ENCODE measurements around the gene SLC45A2. TPM values are rescaled to one million over a fixed set of nuclear protein-coding genes. Genes with fewer than 3 reads are reported as not detected.
"Not testable (repeated sequence)": the region's sequence is repeated elsewhere in the genome, so short reads cannot be mapped to it uniquely, and the experiment has no call there.

The SLC45A2 gene, protein sequence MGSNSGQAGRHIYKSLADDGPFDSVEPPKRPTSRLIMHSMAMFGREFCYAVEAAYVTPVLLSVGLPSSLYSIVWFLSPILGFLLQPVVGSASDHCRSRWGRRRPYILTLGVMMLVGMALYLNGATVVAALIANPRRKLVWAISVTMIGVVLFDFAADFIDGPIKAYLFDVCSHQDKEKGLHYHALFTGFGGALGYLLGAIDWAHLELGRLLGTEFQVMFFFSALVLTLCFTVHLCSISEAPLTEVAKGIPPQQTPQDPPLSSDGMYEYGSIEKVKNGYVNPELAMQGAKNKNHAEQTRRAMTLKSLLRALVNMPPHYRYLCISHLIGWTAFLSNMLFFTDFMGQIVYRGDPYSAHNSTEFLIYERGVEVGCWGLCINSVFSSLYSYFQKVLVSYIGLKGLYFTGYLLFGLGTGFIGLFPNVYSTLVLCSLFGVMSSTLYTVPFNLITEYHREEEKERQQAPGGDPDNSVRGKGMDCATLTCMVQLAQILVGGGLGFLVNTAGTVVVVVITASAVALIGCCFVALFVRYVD
- under 1 TPM in 1 of 4 donors, not detected in 3; 0.58 TPM for total RNA-seq

DNA sequence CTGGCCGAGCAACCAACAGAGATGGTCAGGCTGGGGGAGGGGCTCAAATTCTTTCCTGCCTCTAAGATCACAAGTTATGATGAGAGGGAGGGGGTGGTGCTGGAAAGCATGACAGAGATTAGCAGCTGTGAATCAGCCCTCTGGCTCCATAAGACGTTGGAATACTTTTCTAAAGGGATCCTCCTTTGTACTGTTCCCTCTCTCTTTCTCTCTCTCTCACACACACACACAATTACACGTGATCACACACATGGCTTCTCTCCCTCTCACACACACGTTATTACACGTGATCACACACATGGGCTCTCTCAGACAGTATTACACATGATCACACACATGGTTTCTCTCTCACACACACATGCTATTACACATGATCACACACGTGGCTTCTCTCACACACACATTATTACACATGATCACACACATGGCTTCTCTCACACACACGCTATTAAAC, at the start of gene SLC45A2:
Gene SLC45A2, minus strand, starts transcription at position 23 of the 454 bp plus-strand sequence. CDS start 110 bp downstream, outside the sequence.
- H3K4me1 ChIP-seq, result no peaks in the 10 kb centered on the region
- no peaks in the 10 kb centered on the region for H3K36me3 ChIP-seq
- intact Hi-C loops (cut with DNase I; ENCODE audit: low total_unique reads), result no loop called here
- no peak within 1 kb of the TSS for H3K27ac ChIP-seq
- DNase-seq, result no peak
- TF ChIP-seq, protein P1, sequence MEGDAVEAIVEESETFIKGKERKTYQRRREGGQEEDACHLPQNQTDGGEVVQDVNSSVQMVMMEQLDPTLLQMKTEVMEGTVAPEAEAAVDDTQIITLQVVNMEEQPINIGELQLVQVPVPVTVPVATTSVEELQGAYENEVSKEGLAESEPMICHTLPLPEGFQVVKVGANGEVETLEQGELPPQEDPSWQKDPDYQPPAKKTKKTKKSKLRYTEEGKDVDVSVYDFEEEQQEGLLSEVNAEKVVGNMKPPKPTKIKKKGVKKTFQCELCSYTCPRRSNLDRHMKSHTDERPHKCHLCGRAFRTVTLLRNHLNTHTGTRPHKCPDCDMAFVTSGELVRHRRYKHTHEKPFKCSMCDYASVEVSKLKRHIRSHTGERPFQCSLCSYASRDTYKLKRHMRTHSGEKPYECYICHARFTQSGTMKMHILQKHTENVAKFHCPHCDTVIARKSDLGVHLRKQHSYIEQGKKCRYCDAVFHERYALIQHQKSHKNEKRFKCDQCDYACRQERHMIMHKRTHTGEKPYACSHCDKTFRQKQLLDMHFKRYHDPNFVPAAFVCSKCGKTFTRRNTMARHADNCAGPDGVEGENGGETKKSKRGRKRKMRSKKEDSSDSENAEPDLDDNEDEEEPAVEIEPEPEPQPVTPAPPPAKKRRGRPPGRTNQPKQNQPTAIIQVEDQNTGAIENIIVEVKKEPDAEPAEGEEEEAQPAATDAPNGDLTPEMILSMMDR (IDR thresholded peaks at IDR 0.05), result no peak
- no peak for TF ChIP-seq POLR2A (IDR thresholded peaks at IDR 0.05)
- no peak within 1 kb of the TSS for H3K4me3 ChIP-seq
- no peaks in the 10 kb centered on the region for H3K9me3 ChIP-seq
- no peaks in the 10 kb centered on the region for H3K27me3 ChIP-seq

DNA sequence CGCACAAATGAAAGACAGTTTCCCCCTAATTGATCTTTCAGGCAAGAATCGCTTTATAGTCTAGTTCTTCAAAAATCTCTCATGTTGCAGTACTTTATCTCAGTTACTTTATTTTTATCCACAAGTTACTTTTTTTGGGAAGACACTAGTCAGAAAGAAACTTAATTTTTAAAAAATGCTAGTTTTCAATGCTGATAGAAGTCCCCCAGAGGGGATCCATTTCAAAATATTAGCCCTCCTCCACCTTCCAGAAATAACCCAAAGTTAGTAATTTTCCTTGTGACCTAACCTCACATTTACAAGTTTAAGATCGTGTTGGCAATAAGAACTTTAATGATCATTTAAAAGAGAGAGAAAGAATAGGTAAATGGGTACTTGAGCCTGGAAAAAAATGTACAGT, 47.5 kb upstream of the SLC45A2 start:
- Histone ChIP-seq H3K27ac (no peak overlapping the region), H3K9me3 (no peaks in the 10 kb centered on the region), H3K36me3 (no peaks in the 10 kb centered on the region), H3K4me1 (no peaks in the 10 kb centered on the region), H3K27me3 (no peaks in the 10 kb centered on the region), H3K4me3 (no peak overlapping the region)
- intact Hi-C loops (cut with DNase I; ENCODE audit: low total_unique reads), result no loop called here
- TF ChIP-seq POLR2A (IDR thresholded peaks at IDR 0.05), result no peak
- TF ChIP-seq, protein P1 (IDR thresholded peaks at IDR 0.05), result no peak
- DNase-seq, result no peak

DNA sequence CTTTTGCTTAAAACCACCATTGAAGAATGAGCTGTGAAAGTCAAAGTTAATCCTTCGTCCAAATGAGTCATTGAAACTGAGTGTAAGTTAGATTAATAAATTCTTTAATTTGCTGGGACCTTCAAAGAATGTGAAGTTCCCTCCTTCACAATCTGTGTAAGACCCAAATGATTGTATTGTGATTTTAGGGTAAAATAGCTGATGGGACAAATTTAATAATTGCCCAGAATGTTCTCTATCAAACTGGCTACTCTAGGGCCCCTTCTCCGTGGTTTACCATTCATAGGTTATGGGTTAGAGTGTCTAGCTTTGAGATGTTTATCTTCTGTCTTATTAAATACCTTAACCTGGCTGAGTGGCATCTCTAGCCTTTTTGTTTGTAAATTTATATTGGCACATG, 46.6 kb upstream of the SLC45A2 start:
- TF ChIP-seq POLR2A (IDR thresholded peaks at IDR 0.05), result no peak
- TF ChIP-seq, protein P1 (IDR thresholded peaks at IDR 0.05), result no peak
- no peak overlapping the region for H3K4me3 ChIP-seq
- no peaks in the 10 kb centered on the region for H3K36me3 ChIP-seq
- no peak for DNase-seq
- no peak overlapping the region for H3K27ac ChIP-seq
- H3K9me3 ChIP-seq, result no peaks in the 10 kb centered on the region
- intact Hi-C loops (cut with DNase I; ENCODE audit: low total_unique reads), result no loop called here
- no peaks in the 10 kb centered on the region for H3K4me1 ChIP-seq
- no peaks in the 10 kb centered on the region for H3K27me3 ChIP-seq

DNA sequence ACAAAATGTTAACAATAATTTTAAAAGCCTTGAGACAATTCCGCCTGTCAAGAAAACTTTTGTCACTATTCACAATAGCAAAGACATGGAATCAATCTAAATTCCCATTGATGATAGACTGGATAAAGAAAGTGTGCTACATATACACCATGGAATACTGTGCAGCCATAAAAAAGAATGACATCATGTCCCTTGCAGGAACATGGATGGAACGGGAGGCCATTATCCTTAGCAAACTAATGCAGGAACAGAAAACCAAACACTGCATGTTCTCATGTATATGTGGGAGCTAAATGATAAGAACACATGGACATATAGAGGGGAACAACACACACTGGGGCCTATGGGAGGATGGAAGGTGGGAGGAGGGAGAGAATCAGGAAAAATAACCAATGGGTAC, 46.1 kb upstream of the SLC45A2 start:
- H3K9me3 ChIP-seq; H3K27me3 ChIP-seq; H3K36me3 ChIP-seq; DNase-seq; intact Hi-C loops (cut with DNase I; ENCODE audit: low total_unique reads); H3K4me3 ChIP-seq; H3K27ac ChIP-seq; H3K4me1 ChIP-seq: not testable (repeated sequence)

DNA sequence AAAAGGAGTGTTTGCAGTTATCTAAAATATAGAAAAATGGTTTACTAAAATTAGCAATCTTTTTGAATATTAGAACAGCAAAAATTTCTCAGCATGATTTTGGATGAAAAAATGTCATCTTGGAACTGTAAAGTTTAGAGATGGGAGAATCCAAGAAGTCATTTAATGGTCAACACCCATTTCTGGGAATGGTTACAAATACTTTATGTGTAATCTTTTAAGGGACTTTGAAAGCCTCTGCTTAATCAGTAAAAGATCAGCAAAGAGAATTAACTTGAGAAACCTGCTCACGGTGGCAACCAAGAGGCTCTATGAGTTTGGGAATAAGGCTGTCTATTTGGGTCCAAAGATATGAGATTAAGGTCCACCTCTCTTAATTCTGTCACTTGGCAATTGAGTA, 45.6 kb upstream of the SLC45A2 start:
- Histone ChIP-seq H3K27me3 (no peaks in the 10 kb centered on the region), H3K27ac (no peak overlapping the region), H3K4me3 (no peak overlapping the region), H3K4me1 (no peaks in the 10 kb centered on the region), H3K36me3 (no peaks in the 10 kb centered on the region), H3K9me3 (no peaks in the 10 kb centered on the region)
- DNase-seq, result no peak
- no peak for TF ChIP-seq POLR2A (IDR thresholded peaks at IDR 0.05)
- TF ChIP-seq, protein P1 (IDR thresholded peaks at IDR 0.05), result no peak
- intact Hi-C loops (cut with DNase I; ENCODE audit: low total_unique reads), result no loop called here
